Activated CD8-positive, alpha-beta memory T cell treated with anti-CD3 and anti-CD28 coated beads for 4 hours (primary cell): ENCODE data around the gene RRP12.
"Not testable (repeated sequence)": the region's sequence is repeated elsewhere in the genome, so short reads cannot be mapped to it uniquely, and the experiment has no call there.

Source experiments
- DNase-seq, 2 donors: peaks; one replicate each; pipeline ENCODE4 v3.0.0-alpha.2; 2020; ENCODE audit warnings: low read depth in 2 of 2

Gene RRP12

GRCh38 chr10:97406483-97406882, 5.3 kb upstream of the RRP12 start:
- not testable (repeated sequence) for DNase-seq

- DNase-seq = no peak
Observed at GRCh38 chr10:97406064-97406463, 4.9 kb upstream of the RRP12 start.

- no peak for DNase-seq
Observed at GRCh38 chr10:97404044-97404443, 2.9 kb upstream of the RRP12 start.

GRCh38 chr10:97401455-97401919, 347 bp upstream of the RRP12 start:
- no peak for DNase-seq

- no peak for DNase-seq
Observed at GRCh38 chr10:97399843-97400545, 1.1 kb downstream of the RRP12 start.

GRCh38 chr10:97396056-97396455, 5.1 kb downstream of the RRP12 start:
- DNase-seq = no peak

- no peak for DNase-seq
Observed at GRCh38 chr10:97393034-97393573, 8.0 kb downstream of the RRP12 start.

GRCh38 chr10:97390091-97390490, 11.0 kb downstream of the RRP12 start:
- DNase-seq = no peak

GRCh38 chr10:97388152-97388551, 13.0 kb downstream of the RRP12 start:
- no peak for DNase-seq

- DNase-seq = no peak
Observed at GRCh38 chr10:97385565-97385964, 15.6 kb downstream of the RRP12 start.

- DNase-seq = no peak
Observed at GRCh38 chr10:97384641-97385040, 16.5 kb downstream of the RRP12 start.

- DNase-seq = no peak
Observed at GRCh38 chr10:97384156-97384555, 17.0 kb downstream of the RRP12 start.

- DNase-seq = no peak
Observed at GRCh38 chr10:97383159-97383558, 18.0 kb downstream of the RRP12 start.

GRCh38 chr10:97381626-97382025, 19.5 kb downstream of the RRP12 start:
- no peak for DNase-seq

GRCh38 chr10:97380516-97380915, 20.6 kb downstream of the RRP12 start:
- no peak for DNase-seq

GRCh38 chr10:97378933-97379921, 21.9 kb downstream of the RRP12 start:
- no peak for DNase-seq

- no peak for DNase-seq
Observed at GRCh38 chr10:97376413-97376812, 24.7 kb downstream of the RRP12 start.

GRCh38 chr10:97373456-97373855, 27.7 kb downstream of the RRP12 start:
- DNase-seq = no peak

- no peak for DNase-seq
Observed at GRCh38 chr10:97372233-97372875, 28.8 kb downstream of the RRP12 start.

- DNase-seq = no peak
Observed at GRCh38 chr10:97371696-97372095, 29.4 kb downstream of the RRP12 start.

- DNase-seq = no peak
Observed at GRCh38 chr10:97367126-97367649, 34.0 kb downstream of the RRP12 start.

GRCh38 chr10:97366572-97366971, 34.6 kb downstream of the RRP12 start:
- no peak for DNase-seq
